PFSK-1 (cell line): Measurements from ENCODE around the gene NCL.

Source experiments
- FOXP2 ChIP-seq: optimal IDR thresholded peaks from 2 replicates; pipeline ENCODE3; 2011; ENCODE audit warnings: borderline replicate concordance, control low read depth, inconsistent platforms; ENCODE audit not compliant: insufficient read depth; ENCODE audit errors: extremely low read length, extremely low read depth
- POLR2AphosphoS5 ChIP-seq: IDR thresholded peaks from 2 replicates; pipeline ENCODE4 v1.6.1; 2012; ENCODE audit warnings: low read depth, mild to moderate bottlenecking, control low read depth, low read length, moderate library complexity
- SIN3A ChIP-seq: IDR thresholded peaks from 2 replicates; pipeline ENCODE4 v1.6.1; 2012; ENCODE audit warnings: mild to moderate bottlenecking, low read length, moderate library complexity, borderline replicate concordance; ENCODE audit not compliant: insufficient read depth
- TAF1 ChIP-seq: IDR thresholded peaks from 2 replicates; pipeline ENCODE4 v1.6.1; 2012; ENCODE audit warnings: low read length, control low read depth, borderline replicate concordance; ENCODE audit not compliant: insufficient read depth
- TF ChIP-seq, protein P1 (sequence below), 2 experiments: IDR thresholded peaks; 2 replicates each; pipeline versions ENCODE4 v1.6.1 to v1.8.0; 2011 to 2012; ENCODE audit warnings: low read depth in 2 of 2, low read length in 2 of 2, control low read depth in 1 of 2, inconsistent platforms in 1 of 2, mild to moderate bottlenecking in 1 of 2, moderate library complexity in 1 of 2; ENCODE audit not compliant: insufficient read depth in 1 of 2

Gene NCL

GRCh38 chr2:231418820-231419640 is 45.3 kb downstream of the NCL start:
- no peak for TF ChIP-seq TAF1
- TF ChIP-seq FOXP2: no peak
- TF ChIP-seq SIN3A: no peak
- no peak for TF ChIP-seq POLR2AphosphoS5
- TF ChIP-seq, protein P1, sequence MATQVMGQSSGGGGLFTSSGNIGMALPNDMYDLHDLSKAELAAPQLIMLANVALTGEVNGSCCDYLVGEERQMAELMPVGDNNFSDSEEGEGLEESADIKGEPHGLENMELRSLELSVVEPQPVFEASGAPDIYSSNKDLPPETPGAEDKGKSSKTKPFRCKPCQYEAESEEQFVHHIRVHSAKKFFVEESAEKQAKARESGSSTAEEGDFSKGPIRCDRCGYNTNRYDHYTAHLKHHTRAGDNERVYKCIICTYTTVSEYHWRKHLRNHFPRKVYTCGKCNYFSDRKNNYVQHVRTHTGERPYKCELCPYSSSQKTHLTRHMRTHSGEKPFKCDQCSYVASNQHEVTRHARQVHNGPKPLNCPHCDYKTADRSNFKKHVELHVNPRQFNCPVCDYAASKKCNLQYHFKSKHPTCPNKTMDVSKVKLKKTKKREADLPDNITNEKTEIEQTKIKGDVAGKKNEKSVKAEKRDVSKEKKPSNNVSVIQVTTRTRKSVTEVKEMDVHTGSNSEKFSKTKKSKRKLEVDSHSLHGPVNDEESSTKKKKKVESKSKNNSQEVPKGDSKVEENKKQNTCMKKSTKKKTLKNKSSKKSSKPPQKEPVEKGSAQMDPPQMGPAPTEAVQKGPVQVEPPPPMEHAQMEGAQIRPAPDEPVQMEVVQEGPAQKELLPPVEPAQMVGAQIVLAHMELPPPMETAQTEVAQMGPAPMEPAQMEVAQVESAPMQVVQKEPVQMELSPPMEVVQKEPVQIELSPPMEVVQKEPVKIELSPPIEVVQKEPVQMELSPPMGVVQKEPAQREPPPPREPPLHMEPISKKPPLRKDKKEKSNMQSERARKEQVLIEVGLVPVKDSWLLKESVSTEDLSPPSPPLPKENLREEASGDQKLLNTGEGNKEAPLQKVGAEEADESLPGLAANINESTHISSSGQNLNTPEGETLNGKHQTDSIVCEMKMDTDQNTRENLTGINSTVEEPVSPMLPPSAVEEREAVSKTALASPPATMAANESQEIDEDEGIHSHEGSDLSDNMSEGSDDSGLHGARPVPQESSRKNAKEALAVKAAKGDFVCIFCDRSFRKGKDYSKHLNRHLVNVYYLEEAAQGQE (IDR thresholded peaks at IDR 0.05; ENCODE audit: insufficient read depth in 1 of 2, low read depth in 2 of 2, low read length in 2 of 2): no peak

DNA sequence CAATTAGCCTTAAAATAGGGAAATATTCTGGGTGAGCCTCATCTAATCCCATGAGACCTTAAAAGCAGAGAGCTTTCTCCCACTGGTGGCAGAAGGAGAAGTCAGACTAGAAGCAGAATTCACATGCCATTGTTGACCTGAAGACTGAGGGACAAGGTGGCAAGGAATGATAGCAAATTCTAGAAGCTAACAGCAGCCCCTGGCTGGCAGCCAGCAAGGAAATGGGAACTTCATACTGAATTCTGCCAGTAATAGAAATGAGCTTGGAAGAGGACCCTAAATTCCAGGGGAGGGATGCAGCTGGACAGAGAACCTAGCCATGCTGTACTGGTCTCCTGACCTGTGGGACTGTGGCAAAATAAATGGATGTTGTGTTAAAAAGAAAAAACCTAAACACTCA is 49.3 kb downstream of the NCL start:
- no peak for TF ChIP-seq POLR2AphosphoS5
- no peak for TF ChIP-seq SIN3A
- no peak for TF ChIP-seq FOXP2
- TF ChIP-seq TAF1: no peak
- TF ChIP-seq, protein P1 (IDR thresholded peaks at IDR 0.05; ENCODE audit: insufficient read depth in 1 of 2, low read depth in 2 of 2, low read length in 2 of 2): no peak

GRCh38 chr2:231413921-231414476 is 50.3 kb downstream of the NCL start:
- TF ChIP-seq, protein P1 (IDR thresholded peaks at IDR 0.05; ENCODE audit: insufficient read depth in 1 of 2, low read depth in 2 of 2, low read length in 2 of 2): no peak

- TF ChIP-seq POLR2AphosphoS5 (no peak), SIN3A (no peak), TAF1 (no peak), FOXP2 (no peak)
- TF ChIP-seq, protein P1 (IDR thresholded peaks at IDR 0.05; ENCODE audit: insufficient read depth in 1 of 2, low read depth in 2 of 2, low read length in 2 of 2): no peak
These were observed 50.8 kb downstream of the NCL start for GRCh38 chr2:231413456-231413855.

DNA sequence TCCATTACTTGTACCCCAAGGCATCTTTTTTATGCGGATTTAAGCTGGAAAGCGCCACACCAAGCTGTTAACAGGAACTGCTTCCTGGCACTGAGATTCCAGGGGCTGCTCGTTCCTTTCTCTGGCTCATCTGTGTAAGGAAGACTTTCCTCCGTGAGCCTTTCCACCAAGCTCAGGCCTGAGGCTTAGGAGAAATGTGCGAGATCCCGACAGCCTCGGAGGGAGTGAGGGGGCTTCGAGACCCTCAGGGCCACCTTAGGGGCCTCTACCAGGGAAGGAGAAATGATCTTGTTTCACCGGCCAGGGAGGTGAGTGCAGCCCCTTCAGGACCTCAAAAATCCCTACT is 51.7 kb downstream of the NCL start:
- TF ChIP-seq TAF1 (no peak), FOXP2 (no peak), POLR2AphosphoS5 (no peak), SIN3A (no peak)
- TF ChIP-seq, protein P1 (IDR thresholded peaks at IDR 0.05; ENCODE audit: insufficient read depth in 1 of 2, low read depth in 2 of 2, low read length in 2 of 2): no peak
